Ovary (tissue), 9 donors: Measurements from ENCODE around the gene MUC2. TPM values are rescaled to one million over a fixed set of nuclear protein-coding genes. Genes with fewer than 3 reads are reported as not detected.

Source experiments
- DNase-seq, 5 donors: peaks; one replicate each; pipeline ENCODE4 v3.0.0-alpha.2; 2019 to 2020
- H3K27ac ChIP-seq, 2 donors: fragments of 200-600 bp; one replicate each; pipeline versions ENCODE4 v1.5.1 to v1.8.0; 2019 to 2022
- H3K27me3 ChIP-seq: fragments of 200-600 bp; one replicate; pipeline ENCODE4 v1.8.0; 2022
- H3K36me3 ChIP-seq: fragments of 200-600 bp; sonication (generic); one replicate; pipeline ENCODE4 v1.5.1; 2019
- H3K4me1 ChIP-seq: one replicate; pipeline ENCODE4 v1.8.1; 2013; ENCODE audit warnings: mild to moderate bottlenecking, moderate library complexity; ENCODE audit not compliant: insufficient read depth
- H3K4me3 ChIP-seq: fragments of 200-600 bp; sonication (generic); one replicate; pipeline ENCODE4 v1.5.1; 2017
- H3K9me3 ChIP-seq, 2 donors: fragments of 200-600 bp in 1 of 2; sonication (generic) in 1 of 2; one replicate each; pipeline versions ENCODE4 v1.5.1 to v1.8.1; 2013 to 2019; ENCODE audit warnings: mild to moderate bottlenecking in 1 of 2, moderate library complexity in 1 of 2
- EP300 ChIP-seq: sonication (generic); formaldehyde crosslinking; IDR thresholded peaks from one replicate; pipeline ENCODE4 v1.6.1; 2017; ENCODE audit warnings: antibody characterized with exemption
- POLR2A ChIP-seq: fragments of 450-650 bp; IDR thresholded peaks from one replicate; pipeline ENCODE4 v1.6.1; 2017; ENCODE audit warnings: antibody characterized with exemption, mild to moderate bottlenecking, moderate library complexity
- WGBS, 3 donors: extraction: QIAGEN DNeasy Blood & Tissue Kit in 1 of 3; methylation state at CpG; one replicate each; pipeline versions ENCODE4 v1.1.5 to v1.1.7; 2013 to 2017; 5-methylcytosine and 5-hydroxymethylcytosine counted together
- intact Hi-C, 4 donors: fragments of 100-400 bp; cut with DNase I; formaldehyde crosslinking; loops; one replicate each; pipeline versions ENCODE4 v1.11.0 to v1.15.1; 2022 to 2023
- polyA plus RNA-seq, 2 donors: library from polyadenylated mRNA; stranded (reverse); fragments of 200-250 nt in 1 of 2; fragments of 350-450 nt in 1 of 2; fragmentation: Illumina TruSeq in 1 of 2; extraction: RNeasy Lipid Tissue Mini Kit (QIAGEN cat#74804) in 1 of 2; gene quantifications; one replicate each; pipeline ENCODE4 v1.2.3, GENCODE V29; 2013 to 2014
- total RNA-seq, 7 donors: library from RNA; depleted of rRNA in 2 of 7; stranded (reverse); fragments of >200 nt in 2 of 7; fragmentation: NEBNext Ultra II Directional in 3 of 7; extraction: Animal tissue kit (Norgen Biotek cat#: 25700) in 3 of 7; gene quantifications; one replicate each; pipeline versions ENCODE4 v1.1.0 to v1.2.4, GENCODE V29; 2016 to 2023
- TF ChIP-seq, protein P1 (sequence below), 3 donors: fragments of 450-650 bp in 2 of 3; fragments of 200-600 bp in 1 of 3; IDR thresholded peaks; one replicate each; pipeline versions ENCODE4 v1.5.1 to v1.8.0; 2016 to 2022; ENCODE audit warnings: antibody characterized with exemption in 3 of 3, mild to moderate bottlenecking in 1 of 3
- donor health status: DM: no; HTN: no; CAD: no; lungs with moderate emphysema.
- donor health status: DM: no; HTN: no; CAD: no.
- donor health status: Bipolar disorder and iron deficiency.
- donor health status: DM: yes; HTN: yes; CAD: no.
- donor health status: DM: no; HTN: no; CAD: no.
- donor health status: DM: yes; HTN: yes; CAD: no.

The MUC2 gene
- total and polyA plus RNA-seq, 9 donors = 0.02 to 3.3 (median 0.10) TPM; not detected in 4

- no peaks in the 10 kb centered on the region for H3K27me3 ChIP-seq
- intact Hi-C loops = no loop called here
- TF ChIP-seq EP300 (no peak), POLR2A (no peak)
- TF ChIP-seq, protein P1, sequence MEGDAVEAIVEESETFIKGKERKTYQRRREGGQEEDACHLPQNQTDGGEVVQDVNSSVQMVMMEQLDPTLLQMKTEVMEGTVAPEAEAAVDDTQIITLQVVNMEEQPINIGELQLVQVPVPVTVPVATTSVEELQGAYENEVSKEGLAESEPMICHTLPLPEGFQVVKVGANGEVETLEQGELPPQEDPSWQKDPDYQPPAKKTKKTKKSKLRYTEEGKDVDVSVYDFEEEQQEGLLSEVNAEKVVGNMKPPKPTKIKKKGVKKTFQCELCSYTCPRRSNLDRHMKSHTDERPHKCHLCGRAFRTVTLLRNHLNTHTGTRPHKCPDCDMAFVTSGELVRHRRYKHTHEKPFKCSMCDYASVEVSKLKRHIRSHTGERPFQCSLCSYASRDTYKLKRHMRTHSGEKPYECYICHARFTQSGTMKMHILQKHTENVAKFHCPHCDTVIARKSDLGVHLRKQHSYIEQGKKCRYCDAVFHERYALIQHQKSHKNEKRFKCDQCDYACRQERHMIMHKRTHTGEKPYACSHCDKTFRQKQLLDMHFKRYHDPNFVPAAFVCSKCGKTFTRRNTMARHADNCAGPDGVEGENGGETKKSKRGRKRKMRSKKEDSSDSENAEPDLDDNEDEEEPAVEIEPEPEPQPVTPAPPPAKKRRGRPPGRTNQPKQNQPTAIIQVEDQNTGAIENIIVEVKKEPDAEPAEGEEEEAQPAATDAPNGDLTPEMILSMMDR (IDR thresholded peaks at IDR 0.05) = no peak
- H3K36me3 ChIP-seq = no peaks in the 10 kb centered on the region
- H3K9me3 ChIP-seq = no peaks in the 10 kb centered on the region
- no peaks in the 10 kb centered on the region for H3K4me1 ChIP-seq
- no peak overlapping the region for H3K27ac ChIP-seq
- peak in 4 of 5 donors; percentile 5 to 24 (median 10) for DNase-seq
- 69 to 77% (median 74%) methylated on average over 28 to 33 of the region's 33 CpGs for WGBS, 3 donors
- no peak overlapping the region for H3K4me3 ChIP-seq
Measured at GRCh38 chr11:1082728-1083620, 8.3 kb downstream of the MUC2 start.

DNA sequence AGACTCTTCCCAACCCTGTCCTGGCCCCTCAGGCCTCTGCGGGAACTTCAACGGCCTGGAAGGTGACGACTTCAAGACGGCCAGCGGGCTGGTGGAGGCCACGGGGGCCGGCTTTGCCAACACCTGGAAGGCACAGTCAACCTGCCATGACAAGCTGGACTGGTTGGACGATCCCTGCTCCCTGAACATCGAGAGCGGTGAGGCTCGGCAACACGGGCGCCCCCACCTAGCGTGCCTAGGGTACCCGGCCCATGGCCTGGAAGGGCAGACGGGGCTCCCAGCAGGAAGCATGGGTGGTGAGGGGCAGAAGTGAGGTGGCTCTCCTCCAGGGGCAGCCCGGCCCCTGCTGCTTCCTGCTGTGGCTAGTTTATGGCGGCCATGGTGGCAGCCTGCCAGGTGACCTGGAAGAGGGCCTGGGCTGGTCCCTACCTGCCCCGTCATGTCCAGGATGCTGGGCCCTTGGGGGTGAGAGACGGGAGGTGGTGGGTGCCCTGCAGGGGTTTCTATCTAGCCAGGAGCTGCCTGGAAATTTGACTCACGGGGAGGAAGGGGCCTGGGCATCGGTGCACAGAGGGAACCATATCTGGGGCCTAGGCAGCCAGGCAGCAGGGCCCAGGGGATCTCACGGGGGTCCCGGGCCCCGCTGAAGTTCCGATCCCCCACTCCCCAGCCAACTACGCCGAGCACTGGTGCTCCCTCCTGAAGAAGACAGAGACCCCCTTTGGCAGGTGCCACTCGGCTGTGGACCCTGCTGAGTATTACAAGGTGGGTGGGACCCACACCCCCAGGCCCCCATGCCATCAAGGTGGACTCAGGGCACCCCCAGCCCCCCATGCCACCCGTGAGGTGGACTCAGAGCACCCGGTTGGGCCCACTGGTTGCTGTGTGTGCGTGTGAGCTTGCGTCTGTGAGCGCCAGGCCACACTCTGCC is 9.2 kb downstream of the MUC2 start:
- 77 to 81% (median 80%) methylated on average over 33 to 34 of the region's 34 CpGs for WGBS, 3 donors
- H3K27me3 ChIP-seq = no peaks in the 10 kb centered on the region
- H3K36me3 ChIP-seq = no peaks in the 10 kb centered on the region
- intact Hi-C loops = no loop called here
- no peak overlapping the region for H3K27ac ChIP-seq
- H3K9me3 ChIP-seq = no peaks in the 10 kb centered on the region
- H3K4me3 ChIP-seq = no peak overlapping the region
- TF ChIP-seq POLR2A (no peak), EP300 (no peak)
- TF ChIP-seq, protein P1 (IDR thresholded peaks at IDR 0.05) = no peak
- peak in 3 of 5 donors; percentile 6 to 31 (median 15) for DNase-seq
- H3K4me1 ChIP-seq = no peaks in the 10 kb centered on the region

- TF ChIP-seq, protein P1 (IDR thresholded peaks at IDR 0.05) = no peak
- TF ChIP-seq EP300 = no peak
- no peak for TF ChIP-seq POLR2A
- H3K36me3 ChIP-seq = no peaks in the 10 kb centered on the region
- no peaks in the 10 kb centered on the region for H3K27me3 ChIP-seq
- no peaks in the 10 kb centered on the region for H3K4me1 ChIP-seq
- 63 to 78% (median 72%) methylated on average over 49 of the region's 49 CpGs for WGBS, 3 donors
- H3K27ac ChIP-seq = no peak overlapping the region
- H3K9me3 ChIP-seq = no peaks in the 10 kb centered on the region
- intact Hi-C loops = no loop called here
- no peak overlapping the region for H3K4me3 ChIP-seq
- DNase-seq = peak in 3 of 5 donors; percentile 6 to 25 (median 10)
Measured at GRCh38 chr11:1084561-1085439, 10.1 kb downstream of the MUC2 start.
